ENCODE results near the gene THPO.
A peak's percentile ranks its signal among the peaks of the same experiment; 100 is the strongest.

THPO gene

GRCh38 chr3:184381261-184382224 lies 3.5 kb upstream of the THPO start:
- DNase-seq (ENCODE audit: low spot score) = peak; percentile 48
- TF ChIP-seq CTCF (IDR thresholded peaks at IDR 0.05; ENCODE audit: borderline replicate concordance, control extremely low read depth, extremely low read depth, insufficient read depth, missing control alignments) = no peak
- in situ Hi-C loops (cut with MboI; ENCODE audit: low sequenced_read_pairs, unreplicated experiment) = no loop called here

- DNase-seq (ENCODE audit: low spot score) = peak; percentile 44
- TF ChIP-seq CTCF (IDR thresholded peaks at IDR 0.05; ENCODE audit: borderline replicate concordance, control extremely low read depth, extremely low read depth, insufficient read depth, missing control alignments) = no peak
- in situ Hi-C loops (cut with MboI; ENCODE audit: low sequenced_read_pairs, unreplicated experiment) = no loop called here
These were observed 2.7 kb upstream of the THPO start for GRCh38 chr3:184380627-184381260.

GRCh38 chr3:184380185-184380626 lies 2.2 kb upstream of the THPO start:
- peak; percentile 62 for DNase-seq (ENCODE audit: low spot score)
- TF ChIP-seq CTCF (IDR thresholded peaks at IDR 0.05; ENCODE audit: borderline replicate concordance, control extremely low read depth, extremely low read depth, insufficient read depth, missing control alignments) = no peak
- in situ Hi-C loops (cut with MboI; ENCODE audit: low sequenced_read_pairs, unreplicated experiment) = no loop called here

- in situ Hi-C loops (cut with MboI; ENCODE audit: low sequenced_read_pairs, unreplicated experiment) = no loop called here
- DNase-seq (ENCODE audit: low spot score) = peak; percentile 46
- no peak for TF ChIP-seq CTCF (IDR thresholded peaks at IDR 0.05; ENCODE audit: borderline replicate concordance, control extremely low read depth, extremely low read depth, insufficient read depth, missing control alignments)
These were observed 1.6 kb upstream of the THPO start, which contains the start of gene CHRD for GRCh38 chr3:184379358-184380184. Gene CHRD (plus strand): TSS chr3:184380054. CDS start chr3:184380319, 265 bp downstream.

DNA sequence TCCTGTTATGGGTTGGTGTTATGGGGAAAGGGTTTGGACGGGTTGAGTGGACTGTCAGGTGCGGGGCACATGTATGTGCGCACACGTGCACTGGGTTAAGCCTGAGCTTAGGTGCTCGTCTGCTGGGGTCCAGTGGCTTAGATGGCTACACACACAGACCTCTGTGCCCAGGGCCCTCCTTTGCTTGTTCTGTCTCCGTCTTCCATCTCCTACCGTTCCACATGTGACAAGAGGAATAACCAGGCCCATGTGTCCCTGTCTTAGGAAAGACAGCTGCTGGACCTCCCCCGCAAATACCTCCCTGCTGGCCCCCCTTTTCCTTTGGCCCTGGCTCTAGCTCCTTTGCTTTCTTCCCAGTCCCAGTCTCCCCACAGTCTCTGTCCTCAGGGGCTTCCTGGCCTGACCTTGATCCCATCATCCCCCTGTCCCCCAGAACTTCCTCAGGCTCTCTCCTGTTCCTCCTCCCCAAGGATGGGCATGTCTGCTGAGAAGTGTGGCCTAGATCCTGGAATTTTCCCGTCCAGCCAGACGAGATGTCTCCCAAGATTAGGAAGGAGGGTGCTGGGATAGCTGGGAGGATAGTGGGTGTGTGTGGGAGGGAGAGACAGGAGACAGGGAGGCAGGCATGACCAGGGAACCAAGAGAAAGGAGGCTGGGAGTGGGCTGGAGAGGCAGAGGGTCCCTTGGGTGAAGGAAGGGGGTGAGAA lies 797 bp upstream of the THPO start:
- DNase-seq (ENCODE audit: low spot score) = no peak
- no peak for TF ChIP-seq CTCF (IDR thresholded peaks at IDR 0.05; ENCODE audit: borderline replicate concordance, control extremely low read depth, extremely low read depth, insufficient read depth, missing control alignments)
- in situ Hi-C loops (cut with MboI; ENCODE audit: low sequenced_read_pairs, unreplicated experiment) = no loop called here
